Measurements from ENCODE around the gene SETDB1. TPM values are rescaled to one million over a fixed set of nuclear protein-coding genes. Genes with fewer than 3 reads are reported as not detected.
"Not testable (repeated sequence)": the region's sequence is repeated elsewhere in the genome, so short reads cannot be mapped to it uniquely, and the experiment has no call there.

Gene SETDB1
- total and polyA plus RNA-seq, 2 of the 13 experiments (the other 11 are each of a cell fraction or from before 2014, with no cell fraction given) = 33.1 to 34.6 TPM

DNA sequence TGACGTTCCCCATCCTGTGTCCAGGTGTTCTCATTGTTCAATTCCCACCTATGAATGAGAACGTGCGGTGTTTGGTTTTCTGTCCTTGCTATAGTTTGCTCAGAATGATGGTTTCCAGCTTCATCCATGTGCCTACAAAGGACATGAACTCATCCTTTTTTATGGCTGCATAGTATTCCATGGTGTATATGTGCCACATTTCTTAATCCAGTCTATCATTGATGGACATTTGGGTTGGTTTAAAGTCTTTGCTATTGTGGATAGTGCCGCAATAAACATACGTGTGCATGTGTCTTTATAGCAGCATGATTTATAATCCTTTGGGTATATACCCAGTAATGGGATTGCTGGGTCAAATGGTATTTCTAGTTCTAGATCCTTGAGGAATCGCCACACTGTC, 2.6 kb downstream of the SETDB1 start:
- POLR2A ChIA-PET = interaction anchor here (3.9 kb wide), 1 partner anchor 42 kb away, joined by 15 read pairs; no protein-coding TSS in a partner anchor
- ATAC-seq; H3K9me3 ChIP-seq (ENCODE audit: low read length); FAIRE-seq; H4K20me1 ChIP-seq (ENCODE audit: insufficient read depth, low read length); H3K4me2 ChIP-seq (ENCODE audit: low read depth, low read length); H3K27me3 ChIP-seq (ENCODE audit: control insufficient read depth in 1 of 2, insufficient read depth in 2 of 2, low read length in 2 of 2); in situ Hi-C loops (cut with HindIII; ENCODE audit: extremely low pct_ligation_motif_present, low pct_unique_long_range_greater_than_20kb); H3K9ac ChIP-seq (ENCODE audit: insufficient read depth, low read depth, low read length); DNase-seq (ENCODE audit: low spot score); H3K27ac ChIP-seq (ENCODE audit: extremely low read length, insufficient read depth, low read length); H3K4me3 ChIP-seq (replicated peaks in 1 of 3; ENCODE audit: insufficient read depth in 1 of 3, low read depth in 2 of 3, low read length in 3 of 3); H2AFZ ChIP-seq (ENCODE audit: low read length); CTCF ChIA-PET (ENCODE audit: low intra/inter-chr PET ratio, low total read pairs); BruUV-seq (replicated peaks): not testable (repeated sequence)
- Histone ChIP-seq H3K79me2 (ENCODE audit: insufficient read depth, low read length) (peaks cover 17% of the 10 kb centered on the region), H3K4me1 (ENCODE audit: insufficient read depth, low read length) (peaks cover 15% of the 10 kb centered on the region), H3K36me3 (replicated peaks in 1 of 2; ENCODE audit: control insufficient read depth in 1 of 2, insufficient read depth in 2 of 2, low read length in 2 of 2) (peaks cover 4 to 32% of the 10 kb centered on the region in 2 experiments; a peak in 4 of 5 replicates)
- intact Hi-C loops (cut with micrococcal nuclease; ENCODE audit: unreplicated experiment) = loop anchor here (10.0 kb wide), 1 partner anchor 104 kb away; no protein-coding TSS in a partner anchor
- 97% methylated on average over 6 of the region's 6 CpGs for WGBS (ENCODE audit: low lambda C conversion rate)

DNA sequence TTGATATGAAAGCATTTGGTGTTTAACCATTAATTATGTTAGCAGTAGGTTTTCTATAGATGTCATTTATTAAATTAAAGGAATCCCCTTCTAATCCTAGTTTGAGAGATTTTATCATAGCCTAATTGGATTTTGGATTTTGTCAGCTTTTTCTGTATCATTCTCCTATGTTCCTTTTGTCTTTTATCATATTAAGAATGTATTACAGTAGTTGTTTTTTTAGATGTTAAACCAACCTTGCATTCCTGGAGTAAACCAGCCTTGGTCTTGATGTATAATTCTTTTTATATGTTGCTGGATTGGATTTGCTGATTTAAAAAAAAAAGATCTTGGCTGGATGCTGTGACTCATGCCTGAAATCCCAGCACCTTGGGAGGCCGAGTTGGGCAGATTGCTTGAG, 5.6 kb downstream of the SETDB1 start:
- intact Hi-C loops (cut with micrococcal nuclease; ENCODE audit: unreplicated experiment) = no loop called here
- no peak overlapping the region for H3K4me3 ChIP-seq (replicated peaks in 1 of 3; ENCODE audit: insufficient read depth in 1 of 3, low read depth in 2 of 3, low read length in 3 of 3)
- H4K20me1 ChIP-seq (ENCODE audit: insufficient read depth, low read length) = no peaks in the 10 kb centered on the region
- POLR2A ChIA-PET = no interaction called here
- H3K27ac ChIP-seq (ENCODE audit: extremely low read length, insufficient read depth, low read length) = no peak overlapping the region
- no TSS peak for BruUV-seq (replicated peaks)
- peaks cover 4 to 47% of the 10 kb centered on the region in 2 experiments; a peak in 4 of 5 replicates for H3K36me3 ChIP-seq (replicated peaks in 1 of 2; ENCODE audit: control insufficient read depth in 1 of 2, insufficient read depth in 2 of 2, low read length in 2 of 2)
- in situ Hi-C loops (cut with HindIII; ENCODE audit: extremely low pct_ligation_motif_present, low pct_unique_long_range_greater_than_20kb) = no loop called here
- peaks cover 15% of the 10 kb centered on the region for H3K4me1 ChIP-seq (ENCODE audit: insufficient read depth, low read length)
- H3K79me2 ChIP-seq (ENCODE audit: insufficient read depth, low read length) = peaks cover 15% of the 10 kb centered on the region
- no peaks in the 10 kb centered on the region for H3K27me3 ChIP-seq (ENCODE audit: control insufficient read depth in 1 of 2, insufficient read depth in 2 of 2, low read length in 2 of 2)
- H3K9me3 ChIP-seq (ENCODE audit: low read length) = no peaks in the 10 kb centered on the region; the same call in 1 of the 2 replicates
- 100% methylated on average over 1 of the region's 1 CpG for WGBS (ENCODE audit: low lambda C conversion rate)
- H2AFZ ChIP-seq (ENCODE audit: low read length) = no peak overlapping the region
- no peak for ATAC-seq
- no peak for DNase-seq (ENCODE audit: low spot score)
- H3K4me2 ChIP-seq (ENCODE audit: low read depth, low read length) = no peak overlapping the region
- FAIRE-seq = no peak
- TF ChIP-seq CCAR2 (optimal IDR thresholded peaks at IDR 0.05; ENCODE audit: low read depth, low read length) (no peak), ZNF850 (CRISPR knock-in tag; conservative IDR thresholded peaks at IDR 0.05) (no peak), ZNF274 (CRISPR knock-in tag; IDR thresholded peaks at IDR 0.05) (no peak), MEIS1 (CRISPR knock-in tag; IDR thresholded peaks at IDR 0.05; ENCODE audit: borderline replicate concordance) (no peak), ZNF510 (CRISPR knock-in tag; IDR thresholded peaks at IDR 0.05; ENCODE audit: low read depth) (no peak), MYC (CRISPR knock-in tag; IDR thresholded peaks at IDR 0.05; ENCODE audit: borderline replicate concordance) (no peak), ZNF292 (CRISPR knock-in tag; IDR thresholded peaks at IDR 0.05; ENCODE audit: borderline replicate concordance, low read depth) (no peak)
- TF ChIP-seq, protein P1, sequence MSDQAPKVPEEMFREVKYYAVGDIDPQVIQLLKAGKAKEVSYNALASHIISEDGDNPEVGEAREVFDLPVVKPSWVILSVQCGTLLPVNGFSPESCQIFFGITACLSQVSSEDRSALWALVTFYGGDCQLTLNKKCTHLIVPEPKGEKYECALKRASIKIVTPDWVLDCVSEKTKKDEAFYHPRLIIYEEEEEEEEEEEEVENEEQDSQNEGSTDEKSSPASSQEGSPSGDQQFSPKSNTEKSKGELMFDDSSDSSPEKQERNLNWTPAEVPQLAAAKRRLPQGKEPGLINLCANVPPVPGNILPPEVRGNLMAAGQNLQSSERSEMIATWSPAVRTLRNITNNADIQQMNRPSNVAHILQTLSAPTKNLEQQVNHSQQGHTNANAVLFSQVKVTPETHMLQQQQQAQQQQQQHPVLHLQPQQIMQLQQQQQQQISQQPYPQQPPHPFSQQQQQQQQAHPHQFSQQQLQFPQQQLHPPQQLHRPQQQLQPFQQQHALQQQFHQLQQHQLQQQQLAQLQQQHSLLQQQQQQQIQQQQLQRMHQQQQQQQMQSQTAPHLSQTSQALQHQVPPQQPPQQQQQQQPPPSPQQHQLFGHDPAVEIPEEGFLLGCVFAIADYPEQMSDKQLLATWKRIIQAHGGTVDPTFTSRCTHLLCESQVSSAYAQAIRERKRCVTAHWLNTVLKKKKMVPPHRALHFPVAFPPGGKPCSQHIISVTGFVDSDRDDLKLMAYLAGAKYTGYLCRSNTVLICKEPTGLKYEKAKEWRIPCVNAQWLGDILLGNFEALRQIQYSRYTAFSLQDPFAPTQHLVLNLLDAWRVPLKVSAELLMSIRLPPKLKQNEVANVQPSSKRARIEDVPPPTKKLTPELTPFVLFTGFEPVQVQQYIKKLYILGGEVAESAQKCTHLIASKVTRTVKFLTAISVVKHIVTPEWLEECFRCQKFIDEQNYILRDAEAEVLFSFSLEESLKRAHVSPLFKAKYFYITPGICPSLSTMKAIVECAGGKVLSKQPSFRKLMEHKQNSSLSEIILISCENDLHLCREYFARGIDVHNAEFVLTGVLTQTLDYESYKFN (CRISPR knock-in tag; conservative IDR thresholded peaks at IDR 0.05) = no peak
- CTCF ChIA-PET (ENCODE audit: low intra/inter-chr PET ratio, low total read pairs) = no interaction called here
- no peak overlapping the region for H3K9ac ChIP-seq (ENCODE audit: insufficient read depth, low read depth, low read length)
